Fibroblast of lung (primary cell): ENCODE data around the gene AKAP13. TPM values are rescaled to one million over a fixed set of nuclear protein-coding genes. Genes with fewer than 3 reads are reported as not detected.

Experiments
- DNase-seq, 2 donors: peaks; one replicate each; pipeline versions ENCODE4 v3.0.0 to v3.0.0-alpha.2; 2010; ENCODE audit warnings: low read depth in 2 of 2
- H2AFZ ChIP-seq: 2 replicates; pipeline ENCODE4 v1.5.1; 2012; ENCODE audit warnings: low read length, control low read depth, inconsistent platforms
- H3K27ac ChIP-seq: 2 replicates; pipeline ENCODE4 v1.5.1; 2011; ENCODE audit warnings: low read length, control low read depth; ENCODE audit not compliant: insufficient read depth
- H3K27me3 ChIP-seq: 2 replicates; pipeline ENCODE4 v1.5.1; 2011; ENCODE audit warnings: mild to moderate bottlenecking, low read length; ENCODE audit not compliant: control insufficient read depth, insufficient read depth
- H3K36me3 ChIP-seq: 2 replicates; pipeline ENCODE4 v1.5.1; 2011; ENCODE audit warnings: low read length; ENCODE audit not compliant: control insufficient read depth, insufficient read depth
- H3K4me1 ChIP-seq: 2 replicates; pipeline ENCODE4 v1.5.1; 2011; ENCODE audit warnings: low read length; ENCODE audit not compliant: control insufficient read depth, insufficient read depth; ENCODE audit errors: extremely low read depth
- H3K4me2 ChIP-seq: 2 replicates; pipeline ENCODE4 v1.5.1; 2011; ENCODE audit warnings: low read length, control low read depth; ENCODE audit not compliant: insufficient read depth; ENCODE audit errors: extremely low read depth
- H3K4me3 ChIP-seq, 4 experiments: fragments of 200-600 bp in 1 of 4; sonication (generic) in 1 of 4; replicated peaks in 1 of 4; 2 replicates each; pipeline ENCODE4 v1.5.1; 2011 to 2016; ENCODE audit warnings: low read length in 4 of 4, low read depth in 3 of 4, mild to moderate bottlenecking in 3 of 4, control low read depth in 2 of 4, inconsistent platforms in 1 of 4, mixed read lengths in 1 of 4; ENCODE audit not compliant: insufficient read depth in 1 of 4; ENCODE audit errors: control extremely low read depth in 1 of 4
- H3K79me2 ChIP-seq: 2 replicates; pipeline ENCODE4 v1.5.1; 2012; ENCODE audit warnings: mild to moderate bottlenecking, low read length, inconsistent platforms; ENCODE audit not compliant: control insufficient read depth, insufficient read depth
- H3K9ac ChIP-seq: 2 replicates; pipeline ENCODE4 v1.5.1; 2011; ENCODE audit warnings: mild to moderate bottlenecking, low read length, control low read depth; ENCODE audit not compliant: insufficient read depth
- H3K9me3 ChIP-seq: 2 replicates; pipeline ENCODE4 v1.5.1; 2012; ENCODE audit warnings: low read depth, low read length; ENCODE audit not compliant: control insufficient read depth, insufficient read depth
- H4K20me1 ChIP-seq: 2 replicates; pipeline ENCODE4 v1.5.1; 2011; ENCODE audit warnings: low read length; ENCODE audit not compliant: control insufficient read depth, insufficient read depth; ENCODE audit errors: extremely low read depth
- CTCF ChIP-seq, 2 donors: IDR thresholded peaks in 1 of 2; conservative IDR thresholded peaks in 1 of 2; 1 replicate in 1 of 2; 2 replicates in 1 of 2; pipeline ENCODE4 v1.5.1; 2011 to 2012; ENCODE audit warnings: low read length in 2 of 2, control low read depth in 1 of 2, inconsistent platforms in 1 of 2, low read depth in 1 of 2, mild to moderate bottlenecking in 1 of 2
- EZH2 ChIP-seq: IDR thresholded peaks from 2 replicates; pipeline ENCODE4 v1.5.1; 2012; ENCODE audit warnings: low read length, control low read depth, mild to moderate bottlenecking; ENCODE audit errors: missing control alignments
- polyA plus RNA-seq, 2 donors: library from polyadenylated mRNA; depleted of rRNA in 1 of 2; stranded (reverse) in 1 of 2; unstranded in 1 of 2; fragments of >200 nt; gene quantifications; 2 replicates each; pipeline ENCODE4 v1.2.1, GENCODE V29; 2011 to 2012; ENCODE audit warnings: missing spikeins in 1 of 2
- total RNA-seq: library from RNA; depleted of rRNA; stranded (reverse); fragments of >200 nt; gene quantifications from 2 replicates; pipeline ENCODE4 v1.2.1, GENCODE V29; 2014

The AKAP13 gene
- total and polyA plus RNA-seq, 2 donors (not counting 1 experiment from before 2014, with no cell fraction given) = 8.3 to 68.4 TPM

DNA sequence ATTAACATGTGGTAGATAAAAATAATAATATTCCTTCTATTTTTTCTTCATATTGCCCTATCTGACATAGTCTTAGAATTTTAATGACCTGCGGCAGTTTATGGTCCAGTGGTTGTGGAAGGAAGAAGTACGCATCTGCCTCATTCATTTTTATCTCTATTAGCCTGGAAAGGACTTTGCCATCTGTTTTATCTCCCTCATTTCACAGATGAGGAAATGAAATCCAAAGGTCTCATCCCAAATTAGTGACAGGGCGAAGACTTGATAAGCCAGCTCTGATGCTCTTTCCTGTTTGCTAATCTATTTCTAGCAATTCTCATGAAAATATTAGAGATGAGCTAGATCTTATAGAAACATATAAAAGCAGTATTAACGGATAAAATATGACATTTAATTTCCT, 301.0 kb downstream of the AKAP13 start:
- TF ChIP-seq EZH2 (no peak), CTCF (conservative IDR thresholded peaks at IDR 0.05 in 1 of 2, IDR thresholded peaks at IDR 0.05 in 1 of 2; ENCODE audit: low read depth in 1 of 2, low read length in 2 of 2) (no peak)
- DNase-seq = no peak
- no peak overlapping the region for H3K4me2 ChIP-seq

DNA sequence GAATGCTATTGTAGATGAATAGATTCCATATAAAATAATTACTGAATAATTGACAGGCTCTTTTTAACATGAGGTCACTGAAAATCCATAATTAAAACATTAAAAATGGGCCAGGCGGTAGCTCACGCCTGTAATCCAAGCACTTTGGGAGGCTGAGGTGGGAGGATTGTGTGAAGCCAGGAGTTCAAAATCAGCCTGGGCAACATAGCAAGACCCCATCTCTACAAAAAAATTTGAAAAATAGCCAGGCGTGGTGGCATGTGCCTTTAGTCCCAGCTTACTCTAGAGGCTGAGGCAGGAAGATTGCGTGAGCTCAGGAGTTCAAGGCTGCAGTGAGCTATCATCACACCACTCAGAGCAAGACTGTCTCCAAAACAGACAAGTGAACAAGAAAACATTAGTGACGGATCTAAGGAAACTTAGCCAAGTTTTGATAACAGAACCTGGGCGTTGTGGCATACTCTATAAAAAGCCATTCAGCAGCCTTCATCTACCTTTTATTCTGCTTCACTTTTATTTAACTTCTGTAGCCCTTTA, 303.8 kb downstream of the AKAP13 start:
- no peak for TF ChIP-seq CTCF (conservative IDR thresholded peaks at IDR 0.05 in 1 of 2, IDR thresholded peaks at IDR 0.05 in 1 of 2; ENCODE audit: low read depth in 1 of 2, low read length in 2 of 2)
- no peak for TF ChIP-seq EZH2
- Histone ChIP-seq H3K4me3 (no peak overlapping the region), H3K79me2 (no peaks in the 10 kb centered on the region), H3K9ac (no peak overlapping the region), H3K36me3 (peaks cover 2% of the 10 kb centered on the region), H2AFZ (no peak overlapping the region), H4K20me1 (no peaks in the 10 kb centered on the region), H3K4me2 (no peak overlapping the region), H3K27ac (no peak overlapping the region), H3K9me3 (no peaks in the 10 kb centered on the region), H3K27me3 (no peaks in the 10 kb centered on the region), H3K4me1 (no peaks in the 10 kb centered on the region)
- no peak for DNase-seq

More for the DNA sequence above, 301.0 kb downstream of the AKAP13 start:
- Histone ChIP-seq H3K9ac (no peak overlapping the region), H3K4me1 (no peaks in the 10 kb centered on the region), H3K27ac (no peak overlapping the region), H3K36me3 (peaks cover 2% of the 10 kb centered on the region), H4K20me1 (no peaks in the 10 kb centered on the region), H2AFZ (no peak overlapping the region), H3K27me3 (no peaks in the 10 kb centered on the region), H3K4me3 (no peak overlapping the region), H3K9me3 (no peaks in the 10 kb centered on the region), H3K79me2 (no peaks in the 10 kb centered on the region)

GRCh38 chr15:85685356-85685755, 305.0 kb downstream of the AKAP13 start:
- peaks cover 2% of the 10 kb centered on the region for H3K36me3 ChIP-seq
- TF ChIP-seq CTCF (conservative IDR thresholded peaks at IDR 0.05 in 1 of 2, IDR thresholded peaks at IDR 0.05 in 1 of 2; ENCODE audit: low read depth in 1 of 2, low read length in 2 of 2) (no peak), EZH2 (no peak)
- H3K27ac ChIP-seq = no peak overlapping the region

More at GRCh38 chr15:85685356-85685755, 305.0 kb downstream of the AKAP13 start:
- no peaks in the 10 kb centered on the region for H3K27me3 ChIP-seq
- H3K4me3 ChIP-seq = no peak overlapping the region
- H4K20me1 ChIP-seq = no peaks in the 10 kb centered on the region
- no peaks in the 10 kb centered on the region for H3K9me3 ChIP-seq
- H3K9ac ChIP-seq = no peak overlapping the region
- H3K4me2 ChIP-seq = no peak overlapping the region
- no peaks in the 10 kb centered on the region for H3K79me2 ChIP-seq
- H2AFZ ChIP-seq = no peak overlapping the region
- H3K4me1 ChIP-seq = no peaks in the 10 kb centered on the region
- DNase-seq = no peak
